NCI-H2029 treated with DMSO at 0.1 percent for 48 hours (cell line): ENCODE results near the gene PIWIL1.

Experiments used
- DNase-seq: peaks from one replicate; lab custom pipeline; 2025; lab: John Stamatoyannopoulos, UW

PIWIL1 gene

GRCh38 chr12:130336723-130337487, 782 bp upstream of the PIWIL1 start:
- DNase-seq: peak; percentile 25

- no peak for DNase-seq
Observed at GRCh38 chr12:130338794-130339601, 1.3 kb downstream of the PIWIL1 start.

- DNase-seq: no peak
Observed at GRCh38 chr12:130339951-130340350, 2.3 kb downstream of the PIWIL1 start.

GRCh38 chr12:130342442-130342841, 4.8 kb downstream of the PIWIL1 start:
- no peak for DNase-seq

- DNase-seq: no peak
Observed at GRCh38 chr12:130342842-130343241, 5.2 kb downstream of the PIWIL1 start.

GRCh38 chr12:130344529-130344928, 6.8 kb downstream of the PIWIL1 start:
- DNase-seq: no peak

- no peak for DNase-seq
Observed at GRCh38 chr12:130345292-130345691, 7.6 kb downstream of the PIWIL1 start.

- peak; percentile 37 for DNase-seq
Observed at GRCh38 chr12:130347588-130347987, 9.9 kb downstream of the PIWIL1 start.

GRCh38 chr12:130350715-130351114, 13.0 kb downstream of the PIWIL1 start:
- no peak for DNase-seq

GRCh38 chr12:130351326-130351725, 13.6 kb downstream of the PIWIL1 start:
- DNase-seq: no peak

GRCh38 chr12:130353081-130353480, 15.4 kb downstream of the PIWIL1 start:
- DNase-seq: no peak

- DNase-seq: no peak
Observed at GRCh38 chr12:130354407-130354806, 16.7 kb downstream of the PIWIL1 start.

- no peak for DNase-seq
Observed at GRCh38 chr12:130356222-130356621, 18.5 kb downstream of the PIWIL1 start.

- peak; percentile 88 for DNase-seq
Observed at GRCh38 chr12:130357241-130357640, 19.6 kb downstream of the PIWIL1 start.

GRCh38 chr12:130357729-130358330, 20.1 kb downstream of the PIWIL1 start:
- DNase-seq: no peak

GRCh38 chr12:130362060-130362459, 24.4 kb downstream of the PIWIL1 start:
- no peak for DNase-seq

GRCh38 chr12:130364578-130364977, 26.9 kb downstream of the PIWIL1 start:
- no peak for DNase-seq

GRCh38 chr12:130366159-130366558, 28.5 kb downstream of the PIWIL1 start:
- DNase-seq: no peak

GRCh38 chr12:130367003-130367402, 29.3 kb downstream of the PIWIL1 start:
- DNase-seq: no peak

- DNase-seq: no peak
Observed at GRCh38 chr12:130367523-130367922, 29.8 kb downstream of the PIWIL1 start.

GRCh38 chr12:130369816-130370215, 32.1 kb downstream of the PIWIL1 start:
- DNase-seq: no peak

GRCh38 chr12:130371296-130371695, 33.6 kb downstream of the PIWIL1 start:
- no peak for DNase-seq

- no peak for DNase-seq
Observed at GRCh38 chr12:130372936-130373335, 35.2 kb downstream of the PIWIL1 start.
